Measurements from ENCODE around the gene BUD23. TPM values are rescaled to one million over a fixed set of nuclear protein-coding genes. Genes with fewer than 3 reads are reported as not detected.

Gene BUD23
- polyA plus RNA-seq, 1 experiment = 48.6 TPM

GRCh38 chr7:73668886-73669230, 14.5 kb upstream of the BUD23 start:
- TF ChIP-seq CTCF (IDR thresholded peaks at IDR 0.05; ENCODE audit: low read depth, low read length) = no peak
- POLR2A ChIA-PET = interaction anchor here (1.6 kb wide), 1 partner anchor 62 kb away, joined by 4 read pairs; no protein-coding TSS in a partner anchor
- no peak for DNase-seq (ENCODE audit: low read depth, low spot score)
- Histone ChIP-seq H3K9me3 (ENCODE audit: control insufficient read depth, insufficient read depth, low read length) (no peaks in the 10 kb centered on the region), H3K4me3 (ENCODE audit: low read depth, low read length) (peak overlapping the region; percentile 73), H3K27me3 (ENCODE audit: control insufficient read depth, insufficient read depth, low read length) (peaks cover 6% of the 10 kb centered on the region), H3K27ac (ENCODE audit: low read depth, low read length) (no peak overlapping the region)
- CTCF ChIA-PET = interaction anchor here (1.4 kb wide), 1 partner anchor 62 kb away, joined by 9 read pairs; no protein-coding TSS in a partner anchor

- no peak for DNase-seq (ENCODE audit: low read depth, low spot score)
- POLR2A ChIA-PET = interaction anchor here (0.7 kb wide), 1 partner anchor 63 kb away, joined by 3 read pairs; no protein-coding TSS in a partner anchor
- peak overlapping the region; percentile 73 for H3K4me3 ChIP-seq (ENCODE audit: low read depth, low read length)
- no peaks in the 10 kb centered on the region for H3K9me3 ChIP-seq (ENCODE audit: control insufficient read depth, insufficient read depth, low read length)
- TF ChIP-seq CTCF (IDR thresholded peaks at IDR 0.05; ENCODE audit: low read depth, low read length) = no peak
- peaks cover 5% of the 10 kb centered on the region for H3K27me3 ChIP-seq (ENCODE audit: control insufficient read depth, insufficient read depth, low read length)
- CTCF ChIA-PET = no interaction called here
- no peak overlapping the region for H3K27ac ChIP-seq (ENCODE audit: low read depth, low read length)
Measured at GRCh38 chr7:73669288-73669701, 14.1 kb upstream of the BUD23 start.

GRCh38 chr7:73669858-73670385, 13.5 kb upstream of the BUD23 start:
- Histone ChIP-seq H3K27ac (ENCODE audit: low read depth, low read length) (no peak overlapping the region), H3K4me3 (ENCODE audit: low read depth, low read length) (no peak overlapping the region), H3K27me3 (ENCODE audit: control insufficient read depth, insufficient read depth, low read length) (peaks cover 3% of the 10 kb centered on the region), H3K9me3 (ENCODE audit: control insufficient read depth, insufficient read depth, low read length) (no peaks in the 10 kb centered on the region)
- no peak for TF ChIP-seq CTCF (IDR thresholded peaks at IDR 0.05; ENCODE audit: low read depth, low read length)
- ChIA-PET CTCF (interaction anchor here (0.7 kb wide), 1 partner anchor 40 kb away, joined by 3 read pairs; no protein-coding TSS in a partner anchor), POLR2A (interaction anchor here (0.7 kb wide), 1 partner anchor 64 kb away, joined by 3 read pairs; no protein-coding TSS in a partner anchor)
- no peak for DNase-seq (ENCODE audit: low read depth, low spot score)

- CTCF ChIA-PET = no interaction called here
- no peak for DNase-seq (ENCODE audit: low read depth, low spot score)
- Histone ChIP-seq H3K4me3 (ENCODE audit: low read depth, low read length) (no peak overlapping the region), H3K27me3 (ENCODE audit: control insufficient read depth, insufficient read depth, low read length) (no peaks in the 10 kb centered on the region), H3K27ac (ENCODE audit: low read depth, low read length) (no peak overlapping the region), H3K9me3 (ENCODE audit: control insufficient read depth, insufficient read depth, low read length) (no peaks in the 10 kb centered on the region)
- no peak for TF ChIP-seq CTCF (IDR thresholded peaks at IDR 0.05; ENCODE audit: low read depth, low read length)
- POLR2A ChIA-PET = no interaction called here
Measured at GRCh38 chr7:73671322-73671661, 12.1 kb upstream of the BUD23 start.

GRCh38 chr7:73671857-73672445, 11.4 kb upstream of the BUD23 start:
- no peaks in the 10 kb centered on the region for H3K27me3 ChIP-seq (ENCODE audit: control insufficient read depth, insufficient read depth, low read length)
- ChIA-PET POLR2A (interaction anchor here (0.5 kb wide), 1 partner anchor 82 kb away, joined by 4 read pairs; no protein-coding TSS in a partner anchor), CTCF (interaction anchor here (1.5 kb wide), 1 partner anchor 65 kb away, joined by 3 read pairs; no protein-coding TSS in a partner anchor)
- no peaks in the 10 kb centered on the region for H3K9me3 ChIP-seq (ENCODE audit: control insufficient read depth, insufficient read depth, low read length)
- TF ChIP-seq CTCF (IDR thresholded peaks at IDR 0.05; ENCODE audit: low read depth, low read length) = no peak
- no peak for DNase-seq (ENCODE audit: low read depth, low spot score)
- no peak overlapping the region for H3K27ac ChIP-seq (ENCODE audit: low read depth, low read length)
- no peak overlapping the region for H3K4me3 ChIP-seq (ENCODE audit: low read depth, low read length)

Data from AG04450 (cell line).